Endothelial cell (in vitro differentiated cells): ENCODE measurements around the gene DNAJC8. TPM values are rescaled to one million over a fixed set of nuclear protein-coding genes. Genes with fewer than 3 reads are reported as not detected.

Source experiments
- DNase-seq: peaks from one replicate; pipeline ENCODE4 v3.0.0; 2021; ENCODE audit warnings: low spot score
- H3K27ac Mint-ChIP-seq: one replicate; pipeline ENCODE4 v1.8.0; 2021; ENCODE audit warnings: mixed read lengths, inconsistent platforms; ENCODE audit not compliant: unreplicated experiment
- H3K27me3 Mint-ChIP-seq: one replicate; pipeline ENCODE4 v1.8.0; 2021; ENCODE audit warnings: mild to moderate bottlenecking, moderate library complexity, mixed read lengths, inconsistent platforms; ENCODE audit not compliant: unreplicated experiment
- H3K36me3 Mint-ChIP-seq: one replicate; pipeline ENCODE4 v1.8.0; 2021; ENCODE audit warnings: mild to moderate bottlenecking, low read depth, mixed read lengths, inconsistent platforms; ENCODE audit not compliant: unreplicated experiment
- H3K4me1 Mint-ChIP-seq: one replicate; pipeline ENCODE4 v1.8.0; 2021; ENCODE audit warnings: mild to moderate bottlenecking, mixed read lengths, inconsistent platforms; ENCODE audit not compliant: unreplicated experiment
- H3K4me3 Mint-ChIP-seq: one replicate; pipeline ENCODE4 v1.8.0; 2021; ENCODE audit warnings: mild to moderate bottlenecking, mixed read lengths, inconsistent platforms; ENCODE audit not compliant: unreplicated experiment
- H3K9me3 Mint-ChIP-seq: one replicate; pipeline ENCODE4 v1.8.0; 2021; ENCODE audit warnings: mixed read lengths, inconsistent platforms; ENCODE audit not compliant: unreplicated experiment
- total RNA-seq: library from RNA; stranded (reverse); fragmentation: NEBNext Ultra II Directional; extraction: Animal tissue kit (Norgen Biotek cat#: 25700); gene quantifications from one replicate; pipeline ENCODE4 v1.2.1, GENCODE V29; 2021; ENCODE audit not compliant: unreplicated experiment
- TF ChIP-seq, protein P1 (sequence below): fragments of 200-600 bp; sonication (generic); IDR thresholded peaks from one replicate; pipeline ENCODE4 v1.5.0; 2021; ENCODE audit warnings: antibody characterized with exemption; ENCODE audit not compliant: unreplicated experiment

The DNAJC8 gene
- total RNA-seq, 1 donor from 2014 or later: 99.0 TPM

DNA sequence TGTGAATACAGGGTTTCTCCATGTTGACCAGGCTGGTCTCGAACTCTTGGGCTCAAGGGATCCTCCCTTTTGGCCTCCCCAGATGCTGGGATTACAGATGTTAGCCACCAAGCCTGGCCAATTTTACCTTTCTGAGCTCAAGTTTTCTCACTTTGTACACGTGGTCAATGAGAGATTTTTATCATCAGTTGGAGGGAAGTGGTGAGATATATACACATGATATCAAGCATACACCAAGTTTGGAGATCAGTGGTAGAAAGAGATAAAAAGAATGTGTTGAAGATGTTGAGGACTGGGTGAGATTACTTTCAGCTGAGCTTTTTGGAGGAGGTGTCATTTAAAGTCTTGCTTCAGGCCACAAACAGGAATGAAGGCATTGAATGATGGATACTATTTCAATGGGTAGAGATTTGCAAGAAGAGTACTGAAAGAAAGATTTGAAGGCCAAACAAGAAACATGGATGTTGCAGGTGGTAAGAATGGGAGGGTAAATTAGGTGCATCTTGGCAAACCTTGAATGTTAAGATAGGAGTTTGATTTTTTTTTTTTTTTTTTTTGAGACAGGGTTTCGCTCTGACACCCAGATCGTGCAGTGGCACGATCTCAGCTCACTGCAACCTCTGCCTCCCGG is 23.5 kb upstream of the DNAJC8 start:
- TF ChIP-seq, protein P1, sequence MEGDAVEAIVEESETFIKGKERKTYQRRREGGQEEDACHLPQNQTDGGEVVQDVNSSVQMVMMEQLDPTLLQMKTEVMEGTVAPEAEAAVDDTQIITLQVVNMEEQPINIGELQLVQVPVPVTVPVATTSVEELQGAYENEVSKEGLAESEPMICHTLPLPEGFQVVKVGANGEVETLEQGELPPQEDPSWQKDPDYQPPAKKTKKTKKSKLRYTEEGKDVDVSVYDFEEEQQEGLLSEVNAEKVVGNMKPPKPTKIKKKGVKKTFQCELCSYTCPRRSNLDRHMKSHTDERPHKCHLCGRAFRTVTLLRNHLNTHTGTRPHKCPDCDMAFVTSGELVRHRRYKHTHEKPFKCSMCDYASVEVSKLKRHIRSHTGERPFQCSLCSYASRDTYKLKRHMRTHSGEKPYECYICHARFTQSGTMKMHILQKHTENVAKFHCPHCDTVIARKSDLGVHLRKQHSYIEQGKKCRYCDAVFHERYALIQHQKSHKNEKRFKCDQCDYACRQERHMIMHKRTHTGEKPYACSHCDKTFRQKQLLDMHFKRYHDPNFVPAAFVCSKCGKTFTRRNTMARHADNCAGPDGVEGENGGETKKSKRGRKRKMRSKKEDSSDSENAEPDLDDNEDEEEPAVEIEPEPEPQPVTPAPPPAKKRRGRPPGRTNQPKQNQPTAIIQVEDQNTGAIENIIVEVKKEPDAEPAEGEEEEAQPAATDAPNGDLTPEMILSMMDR: no peak
- peaks cover 3% of the 10 kb centered on the region for H3K36me3 Mint-ChIP-seq
- H3K27me3 Mint-ChIP-seq: peaks cover 10% of the 10 kb centered on the region
- no peak overlapping the region for H3K4me3 Mint-ChIP-seq
- DNase-seq: no peak
- no peak overlapping the region for H3K27ac Mint-ChIP-seq
- peaks cover 16% of the 10 kb centered on the region for H3K4me1 Mint-ChIP-seq
- no peaks in the 10 kb centered on the region for H3K9me3 Mint-ChIP-seq

GRCh38 chr1:28249866-28250295 is 17.1 kb upstream of the DNAJC8 start:
- Mint-ChIP-seq H3K4me3 (no peak overlapping the region), H3K27ac (no peak overlapping the region)

GRCh38 chr1:28249013-28249865 is 16.4 kb upstream of the DNAJC8 start:
- H3K4me3 Mint-ChIP-seq: peak overlapping the region; percentile 13
- no peaks in the 10 kb centered on the region for H3K9me3 Mint-ChIP-seq
- no peak for DNase-seq
- H3K27me3 Mint-ChIP-seq: no peaks in the 10 kb centered on the region
- H3K4me1 Mint-ChIP-seq: peaks cover 34% of the 10 kb centered on the region
- peak overlapping the region; percentile 16 for H3K27ac Mint-ChIP-seq
- TF ChIP-seq, protein P1: no peak
- H3K36me3 Mint-ChIP-seq: no peaks in the 10 kb centered on the region

More at GRCh38 chr1:28249866-28250295, 17.1 kb upstream of the DNAJC8 start:
- Mint-ChIP-seq H3K36me3 (no peaks in the 10 kb centered on the region), H3K9me3 (no peaks in the 10 kb centered on the region), H3K4me1 (peaks cover 29% of the 10 kb centered on the region), H3K27me3 (no peaks in the 10 kb centered on the region)
- TF ChIP-seq, protein P1: no peak
- DNase-seq: no peak

- Mint-ChIP-seq H3K9me3 (no peaks in the 10 kb centered on the region), H3K27ac (peak overlapping the region; percentile 100), H3K4me3 (peak overlapping the region; percentile 48), H3K36me3 (no peaks in the 10 kb centered on the region), H3K27me3 (no peaks in the 10 kb centered on the region), H3K4me1 (peaks cover 41% of the 10 kb centered on the region)
- DNase-seq: peak; percentile 80
- TF ChIP-seq, protein P1: peak; percentile 93
These were observed 15.6 kb upstream of the DNAJC8 start for GRCh38 chr1:28248273-28249012.
